ENCODE results near the gene AFG1L. TPM values are rescaled to one million over a fixed set of nuclear protein-coding genes. Genes with fewer than 3 reads are reported as not detected.
"Not testable (repeated sequence)": the region's sequence is repeated elsewhere in the genome, so short reads cannot be mapped to it uniquely, and the experiment has no call there.

AFG1L gene
- 4.3 TPM for total RNA-seq (ENCODE audit: insufficient read depth, low replicate concordance)

- DNase-seq (ENCODE audit: low spot score), result peak; percentile 95
Measured at GRCh38 chr6:108294727-108295625, at the start of gene AFG1L. Gene AFG1L, plus strand, starts transcription at chr6:108295054. Its CDS starts 26 bp downstream, at chr6:108295080.

- not testable (repeated sequence) for DNase-seq (ENCODE audit: low spot score)
Measured at GRCh38 chr6:108245095-108245494, 49.8 kb upstream of the AFG1L start.

GRCh38 chr6:108247965-108248536 lies 46.8 kb upstream of the AFG1L start:
- no peak for DNase-seq (ENCODE audit: low spot score)

- no peak for DNase-seq (ENCODE audit: low spot score)
Measured at GRCh38 chr6:108250240-108250866, 44.5 kb upstream of the AFG1L start.

GRCh38 chr6:108251252-108251651 lies 43.6 kb upstream of the AFG1L start:
- DNase-seq (ENCODE audit: low spot score), result no peak

- no peak for DNase-seq (ENCODE audit: low spot score)
Measured at GRCh38 chr6:108252055-108252454, 42.8 kb upstream of the AFG1L start.

- no peak for DNase-seq (ENCODE audit: low spot score)
Measured at GRCh38 chr6:108253241-108253640, 41.6 kb upstream of the AFG1L start.

GRCh38 chr6:108254433-108255410 lies 40.1 kb upstream of the AFG1L start:
- DNase-seq (ENCODE audit: low spot score), result no peak

GRCh38 chr6:108260126-108260808 lies 34.6 kb upstream of the AFG1L start:
- DNase-seq (ENCODE audit: low spot score), result peak; percentile 63

GRCh38 chr6:108260809-108261569 lies 33.9 kb upstream of the AFG1L start, which contains the start of gene SNX3:
Gene SNX3, minus strand, starts transcription at chr6:108261040. Its CDS starts 119 bp downstream, at chr6:108260921.
- peak; percentile 98 for DNase-seq (ENCODE audit: low spot score)

- no peak for DNase-seq (ENCODE audit: low spot score)
Measured at GRCh38 chr6:108263371-108263770, 31.5 kb upstream of the AFG1L start.

GRCh38 chr6:108268845-108269244 lies 26.0 kb upstream of the AFG1L start:
- no peak for DNase-seq (ENCODE audit: low spot score)

GRCh38 chr6:108269955-108270354 lies 24.9 kb upstream of the AFG1L start:
- not testable (repeated sequence) for DNase-seq (ENCODE audit: low spot score)

- no peak for DNase-seq (ENCODE audit: low spot score)
Measured at GRCh38 chr6:108274546-108274945, 20.3 kb upstream of the AFG1L start.

- no peak for DNase-seq (ENCODE audit: low spot score)
Measured at GRCh38 chr6:108275976-108276375, 18.9 kb upstream of the AFG1L start.

GRCh38 chr6:108277295-108277694 lies 17.6 kb upstream of the AFG1L start:
- no peak for DNase-seq (ENCODE audit: low spot score)

GRCh38 chr6:108277831-108278230 lies 17.0 kb upstream of the AFG1L start:
- DNase-seq (ENCODE audit: low spot score), result no peak

- DNase-seq (ENCODE audit: low spot score), result no peak
Measured at GRCh38 chr6:108285381-108285780, 9.5 kb upstream of the AFG1L start.

- no peak for DNase-seq (ENCODE audit: low spot score)
Measured at GRCh38 chr6:108286366-108286765, 8.5 kb upstream of the AFG1L start.

GRCh38 chr6:108287373-108287772 lies 7.5 kb upstream of the AFG1L start:
- no peak for DNase-seq (ENCODE audit: low spot score)
